Measurements from ENCODE around the gene FBXL7. TPM values are rescaled to one million over a fixed set of nuclear protein-coding genes. Genes with fewer than 3 reads are reported as not detected.

The FBXL7 gene
- total and polyA plus RNA-seq, 9 of the 15 experiments (the other 6 are each of a cell fraction or from before 2014, with no cell fraction given): 0.04 to 0.08 TPM; not detected in 7

GRCh38 chr5:15506146-15506545, 6.2 kb downstream of the FBXL7 start:
- H3K9me3 ChIP-seq (replicated peaks; ENCODE audit: control insufficient read depth, insufficient read depth, low read depth, low read length): no peaks in the 10 kb centered on the region
- in situ Hi-C loops (cut with MboI): no loop called here
- H3K9me1 ChIP-seq (ENCODE audit: control insufficient read depth, insufficient read depth, low read length): no peaks in the 10 kb centered on the region
- H3K79me2 ChIP-seq (ENCODE audit: control insufficient read depth, insufficient read depth, low read length): no peaks in the 10 kb centered on the region
- POLR2A ChIA-PET: no interaction called here
- CTCF ChIA-PET (ENCODE audit: low intra/inter-chr PET ratio): no interaction called here
- no peak overlapping the region for H3K9ac ChIP-seq (ENCODE audit: insufficient read depth in 1 of 2, low read depth in 2 of 2, low read length in 2 of 2)
- FAIRE-seq: no peak
- no peaks in the 10 kb centered on the region for H4K20me1 ChIP-seq (replicated peaks; ENCODE audit: control insufficient read depth, insufficient read depth, low read length)
- no peak overlapping the region for H3K27ac ChIP-seq (ENCODE audit: extremely low read depth, low read depth, low read length)
- intact Hi-C loops (cut with micrococcal nuclease): no loop called here
- TF ChIP-seq BRCA1 (IDR thresholded peaks at IDR 0.05) (no peak), BRCA1 (CRISPR knock-in tag; IDR thresholded peaks at IDR 0.05) (no peak), ETS1 (conservative IDR thresholded peaks at IDR 0.05; ENCODE audit: control insufficient read depth, low read depth, low read length) (no peak), SMARCB1 (IDR thresholded peaks at IDR 0.05; ENCODE audit: insufficient read length, low read depth) (no peak), MCM3 (IDR thresholded peaks at IDR 0.05) (no peak), PTTG1 (tag; IDR thresholded peaks at IDR 0.05; ENCODE audit: low read depth) (no peak), SRSF7 (optimal IDR thresholded peaks at IDR 0.05; ENCODE audit: low read depth, low read length) (no peak), NR2F6 (CRISPR knock-in tag; IDR thresholded peaks at IDR 0.05) (no peak), NCOA2 (IDR thresholded peaks at IDR 0.05; ENCODE audit: partially characterized antibody in 2 of 2) (no peak), RBM34 (IDR thresholded peaks at IDR 0.05; ENCODE audit: borderline replicate concordance, insufficient read depth, low read length) (no peak), ZNF780A (CRISPR knock-in tag; IDR thresholded peaks at IDR 0.05) (no peak), HBP1 (CRISPR knock-in tag; IDR thresholded peaks at IDR 0.05) (no peak), NR1H2 (CRISPR knock-in tag; IDR thresholded peaks at IDR 0.05) (no peak), ZBTB34 (CRISPR knock-in tag; IDR thresholded peaks at IDR 0.05) (no peak), ZNF551 (CRISPR knock-in tag; IDR thresholded peaks at IDR 0.05) (no peak), MIER1 (IDR thresholded peaks at IDR 0.05; ENCODE audit: low read depth) (no peak), TCF7 (IDR thresholded peaks at IDR 0.05; ENCODE audit: borderline replicate concordance) (no peak), ZNF12 (CRISPR knock-in tag; IDR thresholded peaks at IDR 0.05) (no peak), PTRF (tag; IDR thresholded peaks at IDR 0.05) (no peak)
- ATAC-seq: no peak
- H3K4me3 ChIP-seq: no peak overlapping the region
- DNase-seq (ENCODE audit: extremely low read depth in 1 of 4, low spot score in 3 of 4): no peak
- H3K36me3 ChIP-seq (ENCODE audit: control insufficient read depth, insufficient read depth, low read length): no peaks in the 10 kb centered on the region
- H2AFZ ChIP-seq (ENCODE audit: low read depth, low read length): no peak overlapping the region
- H3K4me2 ChIP-seq (ENCODE audit: insufficient read depth, low read length): no peak overlapping the region
- no peaks in the 10 kb centered on the region for H3K27me3 ChIP-seq (ENCODE audit: control insufficient read depth in 2 of 2, insufficient read depth in 2 of 2, low read length in 2 of 2)
- WGBS (ENCODE audit: insufficient coverage, low coverage, missing lambda C conversion rate): 1% methylated on average over 5 of the region's 5 CpGs
- H3K4me1 ChIP-seq (replicated peaks in 1 of 2; ENCODE audit: control insufficient read depth in 2 of 2, insufficient read depth in 2 of 2, low read length in 2 of 2): no peaks in the 10 kb centered on the region
- BruUV-seq (replicated peaks): no TSS peak

Measured in K562 (cell line).